Activated naive CD4-positive, alpha-beta T cell treated with anti-CD3 and anti-CD28 coated beads, Interleukin-2, amount 50 U/mL, for 24 hours (primary cell): Measurements from ENCODE around the gene INSIG1.
A peak's percentile ranks its signal among the peaks of the same experiment; 100 is the strongest.

Experiments used
- H3K27ac Mint-ChIP-seq: one replicate; pipeline ENCODE4 v1.8.0; 2021; ENCODE audit warnings: mild to moderate bottlenecking, mixed read lengths
- H3K27me3 Mint-ChIP-seq: one replicate; pipeline ENCODE4 v1.8.0; 2021; ENCODE audit warnings: mixed read lengths
- H3K36me3 Mint-ChIP-seq: one replicate; pipeline ENCODE4 v1.8.0; 2021; ENCODE audit warnings: mixed read lengths
- H3K4me1 Mint-ChIP-seq: one replicate; pipeline ENCODE4 v1.8.0; 2021; ENCODE audit warnings: mixed read lengths
- H3K4me3 Mint-ChIP-seq: one replicate; pipeline ENCODE4 v1.8.0; 2021; ENCODE audit warnings: mild to moderate bottlenecking, mixed read lengths
- H3K9me3 Mint-ChIP-seq: one replicate; pipeline ENCODE4 v1.8.0; 2021; ENCODE audit warnings: mixed read lengths

Gene INSIG1

DNA sequence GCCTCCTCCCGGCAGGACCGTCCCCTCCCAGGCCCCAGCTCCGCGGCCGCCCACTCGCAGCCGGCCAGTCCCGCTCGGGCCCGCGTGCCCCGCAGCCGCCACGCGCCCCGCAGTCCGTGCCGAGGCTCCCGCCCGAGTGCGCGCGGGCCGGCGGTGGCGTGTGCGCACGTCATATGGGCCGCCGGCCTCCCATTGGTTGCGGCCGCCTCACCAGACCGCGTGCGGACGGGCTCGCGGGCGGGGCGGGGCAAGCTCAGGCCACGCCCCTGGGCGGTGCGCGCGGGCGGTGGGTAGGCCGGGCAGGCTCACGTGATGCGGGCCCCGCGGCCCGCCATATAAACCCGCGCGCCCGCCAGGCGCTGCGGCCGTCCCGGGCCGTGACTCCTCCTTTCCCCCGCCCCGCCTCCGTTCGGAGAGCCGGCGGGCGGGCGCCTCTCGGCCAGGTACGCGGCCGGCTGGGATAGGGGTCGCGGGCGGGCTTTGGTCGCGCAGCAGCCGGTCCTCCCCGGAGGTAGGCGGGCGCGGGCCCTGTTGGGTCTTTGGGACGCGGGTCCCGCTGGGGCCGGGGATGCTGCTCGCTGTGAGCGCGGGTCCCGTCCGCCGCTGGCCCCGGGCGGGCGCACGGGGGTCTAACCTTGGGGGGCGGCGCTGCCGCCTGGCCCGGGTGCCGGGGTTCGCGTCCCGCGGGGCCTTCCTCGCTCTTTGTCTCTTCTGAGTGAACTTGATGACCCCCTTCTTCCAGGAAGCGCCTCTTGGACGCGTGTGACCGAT lies at the start of gene INSIG1:
Gene INSIG1 (plus strand): TSS at position 362 of the 771 bp plus-strand sequence. CDS start 408 bp downstream, at position 770.
- Mint-ChIP-seq H3K4me3 (peak within 1 kb of the TSS; percentile 94), H3K9me3 (no peaks in the 10 kb centered on the region), H3K27ac (peak within 1 kb of the TSS; percentile 96), H3K4me1 (peaks cover 33% of the 10 kb centered on the region), H3K27me3 (no peaks in the 10 kb centered on the region), H3K36me3 (peaks cover 7% of the 10 kb centered on the region)

DNA sequence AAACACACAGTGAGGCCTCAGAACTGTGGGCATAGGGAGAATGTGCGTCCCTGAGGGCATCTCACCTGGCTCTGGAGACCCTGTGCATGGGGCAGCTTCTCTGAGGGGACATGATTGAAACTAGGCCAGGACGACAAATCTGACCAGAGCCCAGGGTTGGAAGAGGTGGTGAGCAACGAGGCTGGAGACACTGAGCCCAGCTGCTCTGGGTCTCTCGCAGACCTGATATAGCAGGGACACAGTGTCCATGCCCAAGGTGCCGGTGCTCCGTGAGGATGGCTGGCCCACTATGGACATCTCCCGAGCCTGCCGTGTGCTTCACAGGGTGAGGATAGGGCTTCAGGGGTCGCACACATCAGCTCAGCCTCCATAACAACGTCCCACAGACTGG lies 49.3 kb upstream of the INSIG1 start:
- H3K4me3 Mint-ChIP-seq: no peak overlapping the region

DNA sequence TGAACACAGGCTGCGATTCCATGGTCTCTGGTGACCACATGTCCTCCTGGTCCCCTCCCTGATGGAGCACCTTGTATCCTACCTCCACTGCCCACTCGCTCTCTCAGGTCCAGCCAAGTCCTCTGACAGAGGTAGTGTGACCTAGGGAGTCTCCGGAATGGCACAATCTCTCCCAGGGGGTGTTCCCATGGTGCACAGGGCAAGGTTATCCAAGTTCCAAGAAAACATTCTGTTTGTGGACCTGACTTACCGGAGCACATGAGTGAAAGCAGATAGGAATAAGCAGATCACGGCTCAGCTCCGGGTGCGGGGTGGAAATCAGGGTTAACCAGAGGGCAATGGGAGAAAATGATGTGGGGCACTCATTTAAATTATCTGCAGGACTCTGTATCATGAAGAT lies 45.8 kb upstream of the INSIG1 start:
- Mint-ChIP-seq H3K36me3 (no peaks in the 10 kb centered on the region), H3K4me1 (no peaks in the 10 kb centered on the region), H3K27ac (no peak overlapping the region), H3K9me3 (no peaks in the 10 kb centered on the region), H3K27me3 (no peaks in the 10 kb centered on the region), H3K4me3 (no peak overlapping the region)

More for the DNA sequence above, 49.3 kb upstream of the INSIG1 start:
- Mint-ChIP-seq H3K27me3 (no peaks in the 10 kb centered on the region), H3K9me3 (no peaks in the 10 kb centered on the region), H3K4me1 (no peaks in the 10 kb centered on the region), H3K27ac (no peak overlapping the region), H3K36me3 (no peaks in the 10 kb centered on the region)

DNA sequence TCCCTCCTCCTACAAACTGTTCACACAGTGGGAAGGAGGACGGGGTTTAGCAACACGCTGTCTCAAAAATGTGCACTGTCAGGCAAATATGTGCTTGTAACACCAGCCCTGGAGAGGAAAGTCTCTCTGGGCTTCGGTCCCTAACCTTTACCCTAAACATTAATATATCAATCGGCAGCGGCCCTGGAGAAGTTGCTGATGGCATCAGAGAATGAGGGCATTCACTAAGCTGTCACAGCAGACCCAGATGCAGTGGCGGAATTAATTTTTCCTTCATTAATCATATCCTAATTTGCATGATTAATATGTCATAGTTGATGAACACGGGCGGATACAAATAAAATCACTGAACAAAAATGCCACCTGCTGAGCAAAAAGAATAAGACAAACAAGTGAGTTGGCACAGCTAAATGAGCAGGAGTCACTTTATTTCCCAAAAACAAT lies 45.2 kb upstream of the INSIG1 start:
- H3K27me3 Mint-ChIP-seq: no peaks in the 10 kb centered on the region
- no peaks in the 10 kb centered on the region for H3K9me3 Mint-ChIP-seq
- no peaks in the 10 kb centered on the region for H3K4me1 Mint-ChIP-seq
- no peak overlapping the region for H3K4me3 Mint-ChIP-seq
- H3K36me3 Mint-ChIP-seq: no peaks in the 10 kb centered on the region
- H3K27ac Mint-ChIP-seq: no peak overlapping the region

DNA sequence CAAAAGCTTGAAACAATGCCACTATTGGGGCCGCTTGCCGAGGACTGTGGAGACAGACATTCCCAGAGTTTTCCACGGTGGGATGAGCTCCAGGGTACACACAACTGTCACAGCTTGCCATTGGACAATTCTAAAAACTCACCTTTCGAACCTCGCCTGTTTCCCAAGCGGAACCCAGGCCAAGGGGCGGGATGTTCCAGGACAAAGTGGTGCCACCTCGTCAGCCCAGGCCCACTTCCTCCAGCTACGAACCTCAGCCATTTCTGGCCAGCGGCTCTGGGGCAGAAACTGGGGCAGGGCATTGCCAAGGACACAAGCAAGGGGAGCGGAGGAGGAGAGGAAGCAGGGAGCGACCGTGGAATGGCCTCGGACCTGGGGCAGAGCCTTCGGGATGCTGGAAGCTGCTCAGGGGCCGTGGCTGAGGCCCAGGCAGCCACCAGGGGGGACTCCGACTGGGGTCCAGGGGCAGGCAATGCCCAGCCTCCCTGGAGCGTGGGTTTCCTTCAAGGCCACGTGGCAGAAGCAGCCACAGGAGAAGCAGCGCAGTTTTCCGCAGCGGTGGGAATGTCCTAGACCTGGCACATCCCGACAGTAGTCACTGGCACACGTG lies 44.7 kb upstream of the INSIG1 start:
- no peaks in the 10 kb centered on the region for H3K36me3 Mint-ChIP-seq
- no peaks in the 10 kb centered on the region for H3K4me1 Mint-ChIP-seq
- no peak overlapping the region for H3K27ac Mint-ChIP-seq
- H3K27me3 Mint-ChIP-seq: no peaks in the 10 kb centered on the region
- no peaks in the 10 kb centered on the region for H3K9me3 Mint-ChIP-seq
- no peak overlapping the region for H3K4me3 Mint-ChIP-seq

DNA sequence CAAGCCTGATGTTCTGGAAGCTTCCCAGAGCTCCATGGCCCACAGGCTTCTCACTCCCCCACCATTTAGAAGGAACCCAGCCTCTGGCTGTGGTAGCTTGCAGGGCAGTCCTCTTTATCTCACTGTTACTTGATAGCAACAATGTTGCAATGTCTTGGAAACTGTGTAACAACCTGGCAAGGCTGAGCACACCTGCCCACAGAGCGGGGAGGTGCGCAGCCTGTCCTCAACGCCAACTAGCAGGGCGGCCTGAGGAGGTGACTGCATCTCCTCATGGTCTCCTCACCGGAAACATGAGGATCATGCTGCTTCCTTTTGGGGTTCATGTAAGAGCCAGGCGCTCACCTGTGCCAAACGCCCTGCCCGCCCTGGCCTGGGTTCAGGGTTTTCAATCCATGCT lies 43.7 kb upstream of the INSIG1 start:
- H3K4me3 Mint-ChIP-seq: no peak overlapping the region
- no peaks in the 10 kb centered on the region for H3K4me1 Mint-ChIP-seq
- H3K27me3 Mint-ChIP-seq: no peaks in the 10 kb centered on the region
- no peak overlapping the region for H3K27ac Mint-ChIP-seq
- no peaks in the 10 kb centered on the region for H3K9me3 Mint-ChIP-seq
- no peaks in the 10 kb centered on the region for H3K36me3 Mint-ChIP-seq

DNA sequence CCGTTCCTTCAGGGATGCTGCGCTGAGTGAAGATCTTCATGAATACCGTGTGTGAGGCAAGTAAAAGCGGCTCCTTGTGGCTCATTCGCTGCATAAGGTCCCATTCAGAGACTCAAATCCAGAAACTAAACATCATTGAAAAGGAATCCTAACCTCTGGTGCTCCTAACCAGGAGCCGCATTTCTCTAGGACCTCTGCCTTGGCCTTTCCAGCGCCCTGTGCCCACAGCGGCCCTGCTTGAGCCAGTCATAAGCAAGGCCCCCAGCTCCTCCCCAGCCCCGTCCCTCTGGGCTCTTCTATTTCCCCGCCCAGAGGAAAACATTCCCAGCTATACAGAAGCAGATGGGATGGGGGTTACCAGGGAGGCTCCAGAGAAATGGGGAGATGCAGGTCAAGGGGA lies 42.6 kb upstream of the INSIG1 start:
- Mint-ChIP-seq H3K4me3 (no peak overlapping the region), H3K27ac (no peak overlapping the region), H3K36me3 (no peaks in the 10 kb centered on the region), H3K9me3 (no peaks in the 10 kb centered on the region), H3K27me3 (no peaks in the 10 kb centered on the region), H3K4me1 (no peaks in the 10 kb centered on the region)

DNA sequence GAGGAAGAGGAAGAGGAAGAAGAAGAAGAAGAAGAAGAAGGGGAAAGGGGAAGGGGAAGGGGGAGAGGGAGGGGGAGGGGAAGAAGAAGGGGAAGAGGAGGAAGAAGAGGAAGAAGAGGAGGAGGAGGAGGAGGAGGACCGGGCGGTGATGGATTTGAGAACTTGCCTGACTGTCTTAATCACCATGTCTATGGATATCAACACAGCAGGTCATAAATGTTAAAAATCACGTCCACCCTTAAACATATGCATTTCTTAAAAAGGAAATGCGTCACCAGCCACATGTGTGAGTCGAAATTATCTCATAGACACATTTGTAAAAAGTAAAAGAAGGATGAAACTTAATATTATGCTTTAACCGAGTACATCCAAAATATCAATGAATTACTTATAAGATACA lies 42.1 kb upstream of the INSIG1 start:
- H3K4me3 Mint-ChIP-seq: no peak overlapping the region

DNA sequence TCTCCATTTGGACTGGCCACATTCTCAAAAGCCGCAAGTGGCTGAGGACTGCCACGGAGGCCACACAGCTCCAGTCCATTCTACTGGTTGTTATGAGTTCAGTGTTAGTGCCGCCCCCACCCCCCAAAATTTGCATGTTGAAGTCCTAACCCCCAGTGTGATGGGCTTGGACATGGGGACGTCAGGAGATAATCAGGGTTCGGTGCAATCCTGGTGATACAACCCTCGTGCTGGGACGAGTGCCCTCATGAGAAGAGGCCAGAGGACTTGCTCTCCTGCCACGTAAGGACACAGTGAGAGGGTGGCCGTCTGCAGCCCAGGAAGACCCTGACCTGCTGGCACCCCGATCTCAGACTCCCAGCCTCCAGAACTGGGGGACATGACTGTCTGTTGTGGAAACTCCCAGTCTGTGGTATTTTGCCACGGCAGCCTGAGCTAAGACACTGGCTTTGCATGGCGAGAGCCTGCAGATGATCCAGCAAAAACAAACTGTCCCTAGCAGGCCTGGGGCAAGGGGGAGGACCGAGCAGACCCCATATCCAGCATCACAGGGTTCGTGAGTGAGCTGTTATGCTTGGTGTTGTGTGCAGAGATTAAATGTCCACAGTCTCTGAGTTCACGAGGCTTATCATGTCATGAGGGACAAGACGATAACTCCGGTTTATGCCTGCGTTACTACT lies 41.5 kb upstream of the INSIG1 start:
- Mint-ChIP-seq H3K27me3 (no peaks in the 10 kb centered on the region), H3K27ac (no peak overlapping the region), H3K9me3 (no peaks in the 10 kb centered on the region), H3K4me1 (no peaks in the 10 kb centered on the region), H3K4me3 (no peak overlapping the region), H3K36me3 (no peaks in the 10 kb centered on the region)

More for the DNA sequence above, 42.1 kb upstream of the INSIG1 start:
- H3K4me1 Mint-ChIP-seq: no peaks in the 10 kb centered on the region
- no peaks in the 10 kb centered on the region for H3K9me3 Mint-ChIP-seq
- H3K27ac Mint-ChIP-seq: no peak overlapping the region
- no peaks in the 10 kb centered on the region for H3K36me3 Mint-ChIP-seq
- no peaks in the 10 kb centered on the region for H3K27me3 Mint-ChIP-seq

DNA sequence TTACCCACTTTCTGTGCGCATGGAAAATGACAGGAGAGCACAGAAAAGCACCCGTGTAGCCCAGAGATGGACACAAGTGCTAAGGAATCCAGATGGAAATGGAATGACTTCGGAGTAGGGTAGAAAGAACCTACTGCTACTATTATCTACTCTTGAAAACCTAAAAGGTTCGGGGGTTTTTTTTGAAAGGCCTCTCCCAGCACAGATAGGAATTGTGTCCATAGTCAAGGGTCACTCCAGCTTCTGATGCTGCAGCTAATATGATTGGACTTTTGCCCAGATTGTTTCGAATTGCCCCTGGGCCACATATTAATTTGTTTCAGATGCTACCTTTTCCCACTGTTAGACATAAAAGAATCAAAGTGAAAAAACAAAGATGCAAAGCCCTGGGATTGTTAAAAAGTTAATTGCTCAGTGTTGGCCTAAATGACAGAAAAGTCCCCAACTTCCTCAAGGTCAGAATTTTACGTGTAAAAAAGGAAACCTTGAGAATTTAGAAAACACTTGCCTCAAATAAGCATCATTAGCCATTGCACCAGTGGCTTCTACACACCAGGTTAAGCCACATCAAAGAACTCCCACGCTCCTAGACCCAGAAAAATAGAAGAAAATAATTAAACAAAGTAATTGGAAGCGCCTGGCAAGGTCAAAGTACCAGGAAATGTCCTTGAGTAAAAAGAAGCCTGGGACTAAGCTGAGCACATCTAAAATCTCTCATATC lies 40.8 kb upstream of the INSIG1 start:
- Mint-ChIP-seq H3K4me1 (no peaks in the 10 kb centered on the region), H3K36me3 (no peaks in the 10 kb centered on the region)

DNA sequence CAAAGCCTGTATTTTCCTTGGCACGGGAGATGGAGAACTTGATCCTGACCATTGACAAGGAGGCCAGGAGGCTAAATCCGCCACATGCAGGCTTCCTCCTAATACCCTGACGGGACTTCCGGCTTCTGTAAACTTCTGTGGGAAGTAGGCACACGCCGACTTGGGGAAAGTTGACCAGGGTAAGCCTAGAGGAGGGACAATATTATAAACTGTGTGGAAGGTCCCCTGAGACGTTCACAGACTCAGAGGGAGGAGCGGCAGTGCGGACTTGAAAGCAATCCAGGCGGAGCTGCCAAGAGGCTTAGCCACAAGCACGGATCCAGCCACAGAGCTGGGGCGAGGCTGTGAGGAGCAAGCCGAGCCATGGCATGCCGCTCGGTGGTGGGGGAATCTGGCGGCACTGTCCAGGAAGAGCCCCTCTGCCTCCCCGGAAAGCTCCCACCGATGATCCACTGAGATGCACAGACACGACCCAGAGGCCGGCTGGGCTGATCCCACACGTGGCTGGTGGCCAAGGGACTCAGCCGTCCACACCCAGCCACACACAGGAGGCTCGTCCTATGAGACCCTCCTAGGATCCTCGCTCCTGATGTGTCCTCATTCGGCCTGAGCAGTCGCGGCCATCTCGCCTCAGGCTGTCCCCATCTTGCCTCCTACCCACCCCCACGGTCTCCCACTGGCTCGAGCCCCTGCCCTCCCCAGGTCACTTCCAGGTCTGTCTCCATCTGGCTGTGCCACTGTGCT lies 40.0 kb upstream of the INSIG1 start:
- H3K9me3 Mint-ChIP-seq: no peaks in the 10 kb centered on the region
- no peak overlapping the region for H3K4me3 Mint-ChIP-seq
- no peaks in the 10 kb centered on the region for H3K4me1 Mint-ChIP-seq
- H3K27ac Mint-ChIP-seq: no peak overlapping the region
- no peaks in the 10 kb centered on the region for H3K27me3 Mint-ChIP-seq
- H3K36me3 Mint-ChIP-seq: no peaks in the 10 kb centered on the region

More for the DNA sequence above, 40.8 kb upstream of the INSIG1 start:
- Mint-ChIP-seq H3K27me3 (no peaks in the 10 kb centered on the region), H3K9me3 (no peaks in the 10 kb centered on the region), H3K4me3 (no peak overlapping the region), H3K27ac (no peak overlapping the region)

DNA sequence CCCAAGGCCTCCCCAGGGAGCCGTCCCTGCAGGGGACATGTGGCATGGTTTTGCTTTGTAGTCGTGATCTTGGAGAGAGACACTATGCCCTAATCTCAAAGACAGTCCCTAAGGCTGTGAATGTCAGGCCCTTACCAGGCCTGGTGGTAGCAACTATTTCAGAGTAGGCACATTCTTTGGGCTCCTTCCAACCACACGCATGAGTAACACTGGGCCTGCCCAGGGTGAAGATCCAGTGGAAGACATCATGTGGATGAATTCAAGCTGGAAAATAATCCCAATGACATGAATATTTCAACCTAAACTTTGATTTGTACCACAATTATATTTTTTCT lies 39.5 kb upstream of the INSIG1 start:
- no peaks in the 10 kb centered on the region for H3K27me3 Mint-ChIP-seq
- no peaks in the 10 kb centered on the region for H3K36me3 Mint-ChIP-seq
- no peaks in the 10 kb centered on the region for H3K4me1 Mint-ChIP-seq
- no peak overlapping the region for H3K4me3 Mint-ChIP-seq
- no peak overlapping the region for H3K27ac Mint-ChIP-seq
- H3K9me3 Mint-ChIP-seq: no peaks in the 10 kb centered on the region

DNA sequence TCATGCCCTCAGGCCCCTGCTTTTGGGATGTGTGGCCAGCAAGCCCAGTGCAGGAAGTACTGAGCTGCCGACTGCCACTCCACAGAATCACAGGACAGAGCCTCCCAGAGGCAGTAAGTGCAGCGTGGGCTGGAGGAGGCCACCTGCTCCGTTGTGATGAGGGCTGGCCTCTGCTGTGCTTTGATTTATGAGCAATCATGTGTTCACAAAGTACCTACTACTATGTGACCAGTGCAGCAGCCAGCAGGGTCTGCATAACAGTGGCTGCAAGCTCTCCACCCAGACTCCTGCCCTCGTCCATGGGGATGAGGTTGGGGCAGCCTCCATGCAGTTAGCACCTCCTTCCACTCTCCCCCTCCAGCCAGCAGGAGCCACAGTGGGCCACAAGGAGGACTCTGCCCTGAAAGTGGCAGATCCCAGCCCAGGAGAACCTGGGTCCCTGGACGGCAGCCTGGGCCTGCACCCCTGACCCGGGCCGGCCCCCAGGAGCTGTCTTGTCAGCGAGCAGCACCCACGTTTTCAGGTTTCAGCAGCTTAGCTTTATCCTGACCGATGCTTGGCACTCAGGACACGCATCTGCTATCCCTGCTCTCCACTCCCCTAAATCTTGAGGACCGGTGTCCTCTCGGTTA lies 37.7 kb upstream of the INSIG1 start:
- no peak overlapping the region for H3K27ac Mint-ChIP-seq

DNA sequence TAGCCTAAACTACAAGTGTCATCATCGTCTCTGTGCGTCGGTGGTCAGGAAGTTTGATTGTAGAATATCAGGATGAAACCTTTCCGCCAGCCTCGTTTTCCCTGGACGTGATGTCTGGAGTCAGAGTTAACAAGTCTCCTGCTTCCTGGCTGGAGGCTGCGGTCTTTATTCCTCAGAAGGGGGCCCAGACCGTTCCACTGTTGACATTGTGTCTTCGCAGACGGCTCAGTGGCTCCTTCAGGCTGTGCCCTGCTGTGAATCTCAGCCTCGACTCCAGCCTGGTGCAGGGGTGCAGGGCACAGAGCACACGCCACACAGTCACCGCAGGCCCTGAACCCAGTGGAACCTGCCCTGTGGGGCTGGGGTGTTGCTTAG lies 37.2 kb upstream of the INSIG1 start:
- H3K9me3 Mint-ChIP-seq: no peaks in the 10 kb centered on the region
- no peaks in the 10 kb centered on the region for H3K4me1 Mint-ChIP-seq
- no peak overlapping the region for H3K27ac Mint-ChIP-seq
- no peaks in the 10 kb centered on the region for H3K27me3 Mint-ChIP-seq
- no peak overlapping the region for H3K4me3 Mint-ChIP-seq
- H3K36me3 Mint-ChIP-seq: no peaks in the 10 kb centered on the region

More for the DNA sequence above, 37.7 kb upstream of the INSIG1 start:
- no peaks in the 10 kb centered on the region for H3K4me1 Mint-ChIP-seq
- H3K27me3 Mint-ChIP-seq: no peaks in the 10 kb centered on the region
- H3K36me3 Mint-ChIP-seq: no peaks in the 10 kb centered on the region
- H3K9me3 Mint-ChIP-seq: no peaks in the 10 kb centered on the region
- H3K4me3 Mint-ChIP-seq: no peak overlapping the region
